Subcutaneous adipose tissue (tissue), 4 donors: ENCODE data around the gene IFT122. TPM values are rescaled to one million over a fixed set of nuclear protein-coding genes. Genes with fewer than 3 reads are reported as not detected.

Source experiments
- CTCF ChIP-seq: fragments of 450-650 bp; IDR thresholded peaks from one replicate; pipeline ENCODE4 v1.5.1; 2016; ENCODE audit warnings: low read depth, mild to moderate bottlenecking, control low read depth, antibody characterized with exemption, moderate library complexity
- total RNA-seq, 4 donors: library from RNA; depleted of rRNA; stranded (reverse); fragments of >200 nt; gene quantifications; one replicate each; pipeline ENCODE4 v1.1.0, GENCODE V29; 2016

Gene IFT122
- total RNA-seq, 4 donors from 2014 or later, result 26.4 to 57.3 (median 45.3) TPM

GRCh38 chr3:129536374-129536667 is 96.3 kb downstream of the IFT122 start:
- TF ChIP-seq CTCF, result no peak

GRCh38 chr3:129536804-129537203 is 96.8 kb downstream of the IFT122 start:
- no peak for TF ChIP-seq CTCF

- no peak for TF ChIP-seq CTCF
Measured at GRCh38 chr3:129539206-129539605, 99.2 kb downstream of the IFT122 start.

GRCh38 chr3:129540776-129541516 is 100.9 kb downstream of the IFT122 start:
- no peak for TF ChIP-seq CTCF

GRCh38 chr3:129542747-129543146 is 102.7 kb downstream of the IFT122 start:
- TF ChIP-seq CTCF, result no peak

- TF ChIP-seq CTCF, result no peak
Measured at GRCh38 chr3:129543156-129543790, 103.2 kb downstream of the IFT122 start, which contains the start of gene H1-8. Gene H1-8 (plus strand): TSS chr3:129543175. CDS start chr3:129543219, 44 bp downstream.

GRCh38 chr3:129543999-129544398 is 104.0 kb downstream of the IFT122 start:
- TF ChIP-seq CTCF, result no peak
